CD4-positive, alpha-beta T cell treated with Interleukin-6 for 4 hours (primary cell): ENCODE results near the gene ACSS1.

Experiments used
- DNase-seq: peaks from one replicate; pipeline ENCODE4 v3.0.0-alpha.2; 2020; ENCODE audit warnings: mixed read lengths

The ACSS1 gene

GRCh38 chr20:25058051-25058846 lies at the start of gene ACSS1:
Gene ACSS1 (minus strand): TSS chr20:25058139. CDS start chr20:25058102, 37 bp downstream.
- DNase-seq, result peak; percentile 83

- no peak for DNase-seq
Measured at GRCh38 chr20:25103526-25103925, 45.6 kb upstream of the ACSS1 start.

GRCh38 chr20:25100914-25101313 lies 43.0 kb upstream of the ACSS1 start:
- DNase-seq, result no peak

GRCh38 chr20:25099601-25100140 lies 41.7 kb upstream of the ACSS1 start:
- no peak for DNase-seq

- DNase-seq, result no peak
Measured at GRCh38 chr20:25097498-25097897, 39.6 kb upstream of the ACSS1 start.

GRCh38 chr20:25090492-25091429 lies 32.8 kb upstream of the ACSS1 start:
- peak; percentile 87 for DNase-seq

GRCh38 chr20:25089662-25090061 lies 31.7 kb upstream of the ACSS1 start:
- no peak for DNase-seq

GRCh38 chr20:25089096-25089495 lies 31.2 kb upstream of the ACSS1 start:
- DNase-seq, result no peak

GRCh38 chr20:25088267-25088666 lies 30.3 kb upstream of the ACSS1 start:
- DNase-seq, result no peak

GRCh38 chr20:25087186-25087929 lies 29.4 kb upstream of the ACSS1 start:
- DNase-seq, result no peak

GRCh38 chr20:25085756-25086495 lies 28.0 kb upstream of the ACSS1 start:
- DNase-seq, result no peak

GRCh38 chr20:25084626-25085187 lies 26.8 kb upstream of the ACSS1 start:
- DNase-seq, result peak; percentile 19

GRCh38 chr20:25083773-25084625 lies 26.1 kb upstream of the ACSS1 start:
- no peak for DNase-seq

- DNase-seq, result no peak
Measured at GRCh38 chr20:25083141-25083772, 25.3 kb upstream of the ACSS1 start.

- DNase-seq, result no peak
Measured at GRCh38 chr20:25082498-25082873, 24.5 kb upstream of the ACSS1 start.

- no peak for DNase-seq
Measured at GRCh38 chr20:25081730-25082497, 24.0 kb upstream of the ACSS1 start, which contains the start of gene VSX1. Gene VSX1 (minus strand): TSS chr20:25082141. CDS start chr20:25082096, 45 bp downstream.

- DNase-seq, result peak; percentile 52
Measured at GRCh38 chr20:25081065-25081729, 23.3 kb upstream of the ACSS1 start.

GRCh38 chr20:25079171-25079570 lies 21.2 kb upstream of the ACSS1 start:
- DNase-seq, result no peak

- no peak for DNase-seq
Measured at GRCh38 chr20:25078662-25079061, 20.7 kb upstream of the ACSS1 start.
